H1 (cell line): ENCODE measurements around the gene RPS18. TPM values are rescaled to one million over a fixed set of nuclear protein-coding genes. Genes with fewer than 3 reads are reported as not detected.

Experiments
- SP1 ChIP-seq: IDR thresholded peaks from 2 replicates; pipeline ENCODE4 v1.6.1; 2011; ENCODE audit warnings: low read depth, low read length
- SUZ12 ChIP-seq: fragments of 200-600 bp; sonication (generic); IDR thresholded peaks from 2 replicates; pipeline ENCODE4 v1.6.1; 2012; ENCODE audit warnings: mild to moderate bottlenecking, inconsistent platforms, low read length, moderate library complexity, mixed read lengths
- polyA plus RNA-seq, 7 experiments: library from polyadenylated mRNA; depleted of rRNA in 3 of 7; stranded (reverse) in 5 of 7; unstranded in 2 of 7; fragments of >200 nt in 5 of 7; fragments of 200-250 nt in 2 of 7; gene quantifications; 1 replicate in 5 of 7; 2 replicates in 1 of 7; 4 replicates in 1 of 7; pipeline versions ENCODE4 v1.2.1 to v1.2.3, GENCODE V29; 2011 to 2013; ENCODE audit warnings: missing spikeins in 2 of 7, mixed read lengths in 2 of 7
- total RNA-seq: library from RNA; stranded (reverse); fragmentation: NEBNext Ultra II Directional; extraction: Animal tissue kit (Norgen Biotek cat#: 25700); gene quantifications from 2 replicates; pipeline ENCODE4 v1.2.1, GENCODE V29; 2021

RPS18 gene
- total and polyA plus RNA-seq, 2 of the 8 experiments (the other 6 are each of a cell fraction or from before 2014, with no cell fraction given), result 2,796 to 7,099 TPM

DNA sequence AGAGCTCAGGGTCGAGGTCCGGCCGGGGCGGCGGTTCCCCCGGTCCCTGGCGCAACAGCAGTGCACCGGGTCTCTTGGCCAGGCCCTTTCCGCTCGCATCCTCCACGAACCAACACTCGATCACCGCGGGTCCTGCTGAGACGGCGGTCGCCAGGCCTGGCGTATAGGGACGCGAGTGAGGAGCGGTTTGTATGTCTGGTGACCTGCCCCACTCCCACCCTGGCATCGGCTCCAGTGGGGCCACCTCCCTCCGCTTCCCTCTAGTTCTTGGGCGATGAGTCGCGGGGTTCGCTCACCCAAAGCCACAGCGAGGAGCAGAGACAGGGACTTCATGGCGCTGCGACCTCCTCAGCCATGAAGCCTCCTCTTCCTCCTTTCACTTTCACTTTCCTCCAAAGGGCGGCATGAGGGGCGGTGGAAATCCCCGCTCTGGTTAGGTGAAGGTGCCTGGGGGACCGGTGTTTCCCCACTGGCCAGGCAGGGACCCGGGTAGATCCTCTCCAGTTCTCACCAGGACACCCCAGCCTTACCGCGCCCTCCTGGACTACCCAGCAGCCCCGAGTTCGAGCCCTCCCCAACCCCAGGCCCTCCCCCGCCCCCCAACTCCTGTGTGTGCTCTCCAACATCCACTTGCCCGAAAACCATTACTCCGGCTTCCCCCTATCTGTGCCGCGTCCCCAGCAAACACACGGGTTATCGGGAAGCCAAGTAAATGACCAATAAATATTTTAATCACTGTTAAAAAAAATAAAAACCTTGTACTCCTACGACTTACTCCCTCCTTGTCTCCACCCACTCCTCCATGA is 42.0 kb downstream of the RPS18 start, which contains the start of gene TAPBP (continued):
- TF ChIP-seq SUZ12 (0 out of 2 replicates have a peak, but pooled peaks have one; percentile 27), SP1 (no peak)
